PFSK-1 (cell line): ENCODE measurements around the gene FAM221A.

Source experiments
- POLR2AphosphoS5 ChIP-seq: IDR thresholded peaks from 2 replicates; pipeline ENCODE4 v1.6.1; 2012; ENCODE audit warnings: low read depth, mild to moderate bottlenecking, control low read depth, low read length, moderate library complexity
- SIN3A ChIP-seq: IDR thresholded peaks from 2 replicates; pipeline ENCODE4 v1.6.1; 2012; ENCODE audit warnings: mild to moderate bottlenecking, low read length, moderate library complexity, borderline replicate concordance; ENCODE audit not compliant: insufficient read depth
- TAF1 ChIP-seq: IDR thresholded peaks from 2 replicates; pipeline ENCODE4 v1.6.1; 2012; ENCODE audit warnings: low read length, control low read depth, borderline replicate concordance; ENCODE audit not compliant: insufficient read depth
- TF ChIP-seq, protein P1 (sequence below), 2 experiments: IDR thresholded peaks; 2 replicates each; pipeline versions ENCODE4 v1.6.1 to v1.8.0; 2011 to 2012; ENCODE audit warnings: low read depth in 2 of 2, low read length in 2 of 2, control low read depth in 1 of 2, inconsistent platforms in 1 of 2, mild to moderate bottlenecking in 1 of 2, moderate library complexity in 1 of 2; ENCODE audit not compliant: insufficient read depth in 1 of 2

DNA sequence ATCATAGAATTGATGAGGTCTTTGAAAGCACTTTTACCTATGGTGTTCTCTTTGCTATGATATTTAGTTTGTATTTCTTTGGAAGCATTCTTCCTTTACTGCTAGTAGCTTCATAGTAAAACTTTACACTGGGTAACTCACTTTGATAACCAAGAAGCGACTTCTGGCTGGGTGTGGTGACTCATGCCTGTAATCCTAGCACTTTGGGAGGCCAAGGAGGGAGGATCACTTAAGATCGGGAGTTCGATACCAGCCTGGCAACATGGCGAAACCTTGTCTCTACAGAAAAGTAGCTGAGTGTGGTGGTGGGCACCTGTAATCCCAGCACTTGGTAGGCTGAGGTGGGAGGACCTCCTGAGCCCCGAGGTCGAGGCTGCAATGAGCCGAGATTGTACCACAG, 46.6 kb upstream of the FAM221A start:
- TF ChIP-seq POLR2AphosphoS5 = no peak
- TF ChIP-seq TAF1 = no peak
- no peak for TF ChIP-seq SIN3A
- TF ChIP-seq, protein P1, sequence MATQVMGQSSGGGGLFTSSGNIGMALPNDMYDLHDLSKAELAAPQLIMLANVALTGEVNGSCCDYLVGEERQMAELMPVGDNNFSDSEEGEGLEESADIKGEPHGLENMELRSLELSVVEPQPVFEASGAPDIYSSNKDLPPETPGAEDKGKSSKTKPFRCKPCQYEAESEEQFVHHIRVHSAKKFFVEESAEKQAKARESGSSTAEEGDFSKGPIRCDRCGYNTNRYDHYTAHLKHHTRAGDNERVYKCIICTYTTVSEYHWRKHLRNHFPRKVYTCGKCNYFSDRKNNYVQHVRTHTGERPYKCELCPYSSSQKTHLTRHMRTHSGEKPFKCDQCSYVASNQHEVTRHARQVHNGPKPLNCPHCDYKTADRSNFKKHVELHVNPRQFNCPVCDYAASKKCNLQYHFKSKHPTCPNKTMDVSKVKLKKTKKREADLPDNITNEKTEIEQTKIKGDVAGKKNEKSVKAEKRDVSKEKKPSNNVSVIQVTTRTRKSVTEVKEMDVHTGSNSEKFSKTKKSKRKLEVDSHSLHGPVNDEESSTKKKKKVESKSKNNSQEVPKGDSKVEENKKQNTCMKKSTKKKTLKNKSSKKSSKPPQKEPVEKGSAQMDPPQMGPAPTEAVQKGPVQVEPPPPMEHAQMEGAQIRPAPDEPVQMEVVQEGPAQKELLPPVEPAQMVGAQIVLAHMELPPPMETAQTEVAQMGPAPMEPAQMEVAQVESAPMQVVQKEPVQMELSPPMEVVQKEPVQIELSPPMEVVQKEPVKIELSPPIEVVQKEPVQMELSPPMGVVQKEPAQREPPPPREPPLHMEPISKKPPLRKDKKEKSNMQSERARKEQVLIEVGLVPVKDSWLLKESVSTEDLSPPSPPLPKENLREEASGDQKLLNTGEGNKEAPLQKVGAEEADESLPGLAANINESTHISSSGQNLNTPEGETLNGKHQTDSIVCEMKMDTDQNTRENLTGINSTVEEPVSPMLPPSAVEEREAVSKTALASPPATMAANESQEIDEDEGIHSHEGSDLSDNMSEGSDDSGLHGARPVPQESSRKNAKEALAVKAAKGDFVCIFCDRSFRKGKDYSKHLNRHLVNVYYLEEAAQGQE (IDR thresholded peaks at IDR 0.05; ENCODE audit: insufficient read depth in 1 of 2, low read depth in 2 of 2, low read length in 2 of 2) = no peak
